ENCODE measurements around the gene TAP1.

The TAP1 gene

DNA sequence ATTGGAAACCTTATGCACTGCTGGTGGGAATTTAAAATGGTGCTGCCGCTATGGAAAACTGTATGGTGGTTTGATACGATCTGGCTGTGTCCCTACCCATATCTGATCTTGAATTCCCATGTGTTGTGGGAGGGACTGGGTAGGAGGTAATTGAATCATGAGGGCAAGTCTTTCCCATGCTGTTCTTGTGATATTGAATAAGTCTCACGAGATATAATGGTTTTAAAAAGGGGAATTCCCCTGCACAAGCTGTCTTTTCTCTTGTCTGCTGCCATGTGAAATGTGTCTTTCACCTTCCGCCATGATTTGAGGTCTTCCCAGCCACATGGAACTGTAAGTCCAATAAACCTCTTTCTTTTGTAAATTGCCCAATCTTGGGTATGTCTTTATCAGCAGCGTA lies 19.8 kb downstream of the TAP1 start:
- peaks cover 41% of the 10 kb centered on the region for H3K36me3 ChIP-seq (replicated peaks)
- TF ChIP-seq, protein P1, sequence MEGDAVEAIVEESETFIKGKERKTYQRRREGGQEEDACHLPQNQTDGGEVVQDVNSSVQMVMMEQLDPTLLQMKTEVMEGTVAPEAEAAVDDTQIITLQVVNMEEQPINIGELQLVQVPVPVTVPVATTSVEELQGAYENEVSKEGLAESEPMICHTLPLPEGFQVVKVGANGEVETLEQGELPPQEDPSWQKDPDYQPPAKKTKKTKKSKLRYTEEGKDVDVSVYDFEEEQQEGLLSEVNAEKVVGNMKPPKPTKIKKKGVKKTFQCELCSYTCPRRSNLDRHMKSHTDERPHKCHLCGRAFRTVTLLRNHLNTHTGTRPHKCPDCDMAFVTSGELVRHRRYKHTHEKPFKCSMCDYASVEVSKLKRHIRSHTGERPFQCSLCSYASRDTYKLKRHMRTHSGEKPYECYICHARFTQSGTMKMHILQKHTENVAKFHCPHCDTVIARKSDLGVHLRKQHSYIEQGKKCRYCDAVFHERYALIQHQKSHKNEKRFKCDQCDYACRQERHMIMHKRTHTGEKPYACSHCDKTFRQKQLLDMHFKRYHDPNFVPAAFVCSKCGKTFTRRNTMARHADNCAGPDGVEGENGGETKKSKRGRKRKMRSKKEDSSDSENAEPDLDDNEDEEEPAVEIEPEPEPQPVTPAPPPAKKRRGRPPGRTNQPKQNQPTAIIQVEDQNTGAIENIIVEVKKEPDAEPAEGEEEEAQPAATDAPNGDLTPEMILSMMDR (IDR thresholded peaks at IDR 0.05; ENCODE audit: low read depth, low read length, missing control alignments) = no peak
- H3K4me3 ChIP-seq (ENCODE audit: low read depth, low read length) = no peak overlapping the region
- no peak for DNase-seq
- in situ Hi-C loops (cut with HindIII; ENCODE audit: low pct_ligation_motif_present, low sequenced_read_pairs) = no loop called here
- H3K27me3 ChIP-seq (replicated peaks) = no peaks in the 10 kb centered on the region
- no peak overlapping the region for H3K27ac ChIP-seq

DNA sequence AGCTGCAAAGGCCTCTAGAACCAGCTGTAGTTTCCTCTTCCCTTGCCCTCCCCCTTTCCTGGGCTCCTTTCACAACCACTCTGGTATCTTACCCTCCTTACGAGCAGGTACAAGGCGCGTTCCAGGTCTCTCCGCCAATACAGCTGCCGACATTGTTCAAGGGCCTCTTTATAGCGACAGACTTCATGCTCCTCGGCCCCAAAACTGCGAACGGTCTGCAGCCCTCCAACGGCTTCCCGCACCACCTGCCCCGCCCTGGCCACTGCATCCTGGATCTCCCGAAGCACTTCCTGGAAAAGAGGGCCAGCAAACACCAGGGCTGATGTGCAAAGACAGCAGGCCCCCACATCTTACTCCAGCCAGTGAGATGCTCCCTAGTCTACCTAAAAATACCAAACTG lies 21.0 kb downstream of the TAP1 start:
- H3K27ac ChIP-seq = no peak overlapping the region
- TF ChIP-seq, protein P1 (IDR thresholded peaks at IDR 0.05; ENCODE audit: low read depth, low read length, missing control alignments) = no peak
- peaks cover 41% of the 10 kb centered on the region for H3K36me3 ChIP-seq (replicated peaks)
- DNase-seq = no peak
- no peak overlapping the region for H3K4me3 ChIP-seq (ENCODE audit: low read depth, low read length)
- H3K27me3 ChIP-seq (replicated peaks) = no peaks in the 10 kb centered on the region
- in situ Hi-C loops (cut with HindIII; ENCODE audit: low pct_ligation_motif_present, low sequenced_read_pairs) = no loop called here

DNA sequence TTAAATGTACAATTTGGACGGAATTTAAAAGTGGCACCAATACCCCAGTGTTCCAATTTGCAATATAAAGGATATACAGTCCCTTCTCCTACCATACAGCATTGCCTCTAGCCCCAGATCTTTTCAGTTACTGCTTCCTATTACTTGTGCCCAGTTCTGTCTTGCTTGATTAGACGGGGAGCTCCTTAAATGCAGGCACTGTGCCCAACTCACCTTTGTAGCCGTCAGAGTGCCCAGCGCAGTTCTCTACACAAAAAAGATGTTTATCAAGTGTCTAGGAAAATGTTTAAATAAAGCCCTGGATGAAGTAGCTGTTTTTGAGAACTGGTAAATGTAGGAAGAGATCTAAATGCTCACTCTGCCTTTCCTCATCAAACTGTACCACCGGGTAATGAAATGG lies 22.6 kb downstream of the TAP1 start:
- no peak for DNase-seq
- in situ Hi-C loops (cut with HindIII; ENCODE audit: low pct_ligation_motif_present, low sequenced_read_pairs) = no loop called here
- no peaks in the 10 kb centered on the region for H3K27me3 ChIP-seq (replicated peaks)
- peaks cover 37% of the 10 kb centered on the region for H3K36me3 ChIP-seq (replicated peaks)
- TF ChIP-seq, protein P1 (IDR thresholded peaks at IDR 0.05; ENCODE audit: low read depth, low read length, missing control alignments) = no peak
- H3K27ac ChIP-seq = no peak overlapping the region
- H3K4me3 ChIP-seq (ENCODE audit: low read depth, low read length) = no peak overlapping the region

DNA sequence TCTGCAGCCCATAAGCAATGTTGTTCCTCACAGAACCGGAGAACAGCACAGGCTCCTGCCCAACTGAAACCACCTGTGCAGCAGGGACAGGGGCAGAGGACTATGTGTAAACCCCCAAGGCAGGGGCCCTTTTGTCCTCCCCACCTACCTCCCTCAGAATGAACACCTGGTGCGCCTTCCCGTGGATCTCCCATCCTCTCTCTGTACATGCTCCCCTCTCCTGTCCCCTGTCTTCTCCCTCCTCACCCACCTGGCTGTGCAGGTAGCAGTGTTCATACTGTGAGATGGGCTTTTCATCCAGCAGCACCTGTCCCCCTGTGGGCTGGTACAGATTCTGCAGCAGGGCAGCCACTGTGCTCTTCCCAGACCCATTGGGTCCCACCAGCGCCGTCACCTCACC lies 23.5 kb downstream of the TAP1 start:
- H3K27me3 ChIP-seq (replicated peaks) = no peaks in the 10 kb centered on the region
- no peak overlapping the region for H3K4me3 ChIP-seq (ENCODE audit: low read depth, low read length)
- no peak for DNase-seq
- peaks cover 37% of the 10 kb centered on the region for H3K36me3 ChIP-seq (replicated peaks)
- H3K27ac ChIP-seq = no peak overlapping the region
- in situ Hi-C loops (cut with HindIII; ENCODE audit: low pct_ligation_motif_present, low sequenced_read_pairs) = no loop called here
- TF ChIP-seq, protein P1 (IDR thresholded peaks at IDR 0.05; ENCODE audit: low read depth, low read length, missing control alignments) = no peak

DNA sequence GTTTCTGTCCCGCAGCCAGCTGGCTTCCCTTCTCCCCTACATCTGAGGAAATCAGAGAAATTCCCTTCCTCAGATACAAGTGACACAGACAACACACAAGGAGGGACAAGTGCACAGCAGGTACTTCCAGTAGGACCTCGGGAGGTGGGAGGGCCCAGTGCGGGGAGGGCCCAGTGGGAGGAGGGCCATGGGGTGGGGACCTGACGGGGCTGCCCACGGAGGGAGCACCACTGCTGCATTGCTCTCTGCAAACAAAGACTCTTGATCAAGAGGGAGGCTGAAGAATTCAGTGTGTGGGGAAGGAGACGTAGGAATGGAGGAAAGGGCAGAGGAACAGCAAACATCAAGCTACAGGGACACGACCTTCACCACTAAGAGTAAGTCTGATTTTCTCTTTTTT lies 24.0 kb downstream of the TAP1 start:
- Histone ChIP-seq H3K36me3 (replicated peaks) (peaks cover 36% of the 10 kb centered on the region), H3K4me3 (ENCODE audit: low read depth, low read length) (no peak overlapping the region), H3K27me3 (replicated peaks) (no peaks in the 10 kb centered on the region), H3K27ac (no peak overlapping the region)
- no peak for DNase-seq
- TF ChIP-seq, protein P1 (IDR thresholded peaks at IDR 0.05; ENCODE audit: low read depth, low read length, missing control alignments) = no peak
- in situ Hi-C loops (cut with HindIII; ENCODE audit: low pct_ligation_motif_present, low sequenced_read_pairs) = no loop called here

DNA sequence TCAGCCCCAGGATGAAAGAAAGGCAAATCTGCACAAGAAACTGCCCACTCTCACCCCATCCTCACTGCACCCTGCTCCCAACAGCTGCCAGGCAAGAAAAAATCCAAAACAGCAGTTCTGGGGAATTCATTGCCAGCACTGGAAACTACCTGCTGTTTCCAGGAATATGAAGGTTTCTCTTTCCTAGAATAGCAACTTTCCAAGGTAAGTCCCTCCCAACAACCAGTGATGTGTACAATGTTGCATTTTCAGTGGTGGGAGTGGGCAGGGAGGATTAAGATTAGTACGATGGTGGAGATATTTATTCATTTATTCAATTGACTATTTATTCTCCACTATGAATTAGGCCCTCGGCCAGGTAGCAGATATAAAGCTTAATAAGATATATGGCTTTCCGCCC lies 26.5 kb downstream of the TAP1 start:
- Histone ChIP-seq H3K27me3 (replicated peaks) (no peaks in the 10 kb centered on the region), H3K4me3 (ENCODE audit: low read depth, low read length) (no peak overlapping the region), H3K36me3 (replicated peaks) (peaks cover 25% of the 10 kb centered on the region), H3K27ac (no peak overlapping the region)
- in situ Hi-C loops (cut with HindIII; ENCODE audit: low pct_ligation_motif_present, low sequenced_read_pairs) = no loop called here
- TF ChIP-seq, protein P1 (IDR thresholded peaks at IDR 0.05; ENCODE audit: low read depth, low read length, missing control alignments) = no peak
- no peak for DNase-seq

Measured in brain microvascular endothelial cell (primary cell).